AG04450 (cell line): ENCODE data around the gene FGF9. TPM values are rescaled to one million over a fixed set of nuclear protein-coding genes. Genes with fewer than 3 reads are reported as not detected.

ENCODE experiments used
- CTCF ChIA-PET: fragments of 300-600, 350-600 bp; formaldehyde crosslinking; extraction: SDS; loops from one replicate; lab custom pipeline; 2022; ENCODE audit warnings: antibody characterized with exemption, inconsistent platforms; lab: Charles Lee
- POLR2A ChIA-PET: fragments of 350-600 bp; formaldehyde crosslinking; extraction: SDS; loops from one replicate; lab custom pipeline; 2021; ENCODE audit warnings: antibody characterized with exemption, inconsistent platforms; lab: Yijun Ruan, JAX
- DNase-seq: peaks from one replicate; pipeline ENCODE4 v3.0.0-alpha.2; 2011; ENCODE audit warnings: low read depth, low spot score
- H3K27ac ChIP-seq: one replicate; pipeline ENCODE4 v1.5.1; 2012; ENCODE audit warnings: low read depth, low read length, control low read depth
- H3K27me3 ChIP-seq: one replicate; pipeline ENCODE4 v1.6.0; 2012; ENCODE audit warnings: low read length; ENCODE audit not compliant: control insufficient read depth, insufficient read depth
- H3K4me3 ChIP-seq: 2 replicates; pipeline ENCODE4 v1.5.1; 2011; ENCODE audit warnings: mild to moderate bottlenecking, low read depth, low read length, control low read depth
- H3K9me3 ChIP-seq: 2 replicates; pipeline ENCODE4 v1.5.1; 2012; ENCODE audit warnings: low read length; ENCODE audit not compliant: control insufficient read depth, insufficient read depth
- polyA plus RNA-seq: library from polyadenylated mRNA; depleted of rRNA; stranded (reverse); fragments of >200 nt; gene quantifications from 2 replicates; pipeline ENCODE4 v1.2.3, GENCODE V29; 2011
- TF ChIP-seq, protein P1 (sequence below): IDR thresholded peaks from 2 replicates; pipeline ENCODE4 v1.5.1; 2011; ENCODE audit warnings: low read depth, low read length, control low read depth, inconsistent platforms

The FGF9 gene
- polyA plus RNA-seq, 1 experiment: 0.26 TPM

DNA sequence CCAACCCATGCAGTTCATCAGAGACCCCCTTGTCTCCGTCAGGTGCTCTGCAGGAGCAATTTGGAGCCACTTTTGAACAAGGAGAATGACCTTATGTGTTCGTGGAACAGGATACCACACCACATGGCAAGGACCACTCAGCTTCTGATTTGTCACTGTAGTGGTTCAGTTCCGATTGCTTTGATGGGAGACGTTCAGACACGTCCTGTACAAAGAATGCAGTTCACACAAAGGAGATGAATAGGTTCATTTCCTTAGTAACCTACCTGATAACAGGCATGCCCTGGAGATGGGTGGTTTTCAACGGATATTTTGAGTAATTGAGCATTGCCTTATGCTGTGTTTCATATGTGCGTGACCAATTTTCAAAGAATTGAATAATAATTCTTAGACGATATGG lies 17.2 kb downstream of the FGF9 start:
- no peak for DNase-seq

DNA sequence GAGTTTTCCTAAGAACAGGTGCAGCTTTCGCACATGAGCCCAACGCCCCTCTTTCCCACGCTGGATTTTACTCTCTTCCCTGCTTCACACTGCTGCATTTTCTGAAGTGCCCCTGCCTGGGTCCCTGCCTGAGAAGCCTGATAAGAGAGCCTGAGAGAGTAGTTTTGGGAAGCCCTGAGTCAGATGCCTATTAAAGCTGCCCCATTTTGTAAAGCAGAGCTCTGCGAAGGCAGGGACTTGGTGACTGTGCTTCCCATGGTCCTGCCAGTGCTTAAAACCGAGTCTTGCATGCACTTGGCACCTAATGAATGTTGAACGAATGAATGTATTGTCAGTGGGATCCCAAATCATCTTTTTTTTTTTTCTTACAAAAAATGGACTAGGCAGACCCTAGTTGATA lies 18.2 kb downstream of the FGF9 start:
- TF ChIP-seq, protein P1, sequence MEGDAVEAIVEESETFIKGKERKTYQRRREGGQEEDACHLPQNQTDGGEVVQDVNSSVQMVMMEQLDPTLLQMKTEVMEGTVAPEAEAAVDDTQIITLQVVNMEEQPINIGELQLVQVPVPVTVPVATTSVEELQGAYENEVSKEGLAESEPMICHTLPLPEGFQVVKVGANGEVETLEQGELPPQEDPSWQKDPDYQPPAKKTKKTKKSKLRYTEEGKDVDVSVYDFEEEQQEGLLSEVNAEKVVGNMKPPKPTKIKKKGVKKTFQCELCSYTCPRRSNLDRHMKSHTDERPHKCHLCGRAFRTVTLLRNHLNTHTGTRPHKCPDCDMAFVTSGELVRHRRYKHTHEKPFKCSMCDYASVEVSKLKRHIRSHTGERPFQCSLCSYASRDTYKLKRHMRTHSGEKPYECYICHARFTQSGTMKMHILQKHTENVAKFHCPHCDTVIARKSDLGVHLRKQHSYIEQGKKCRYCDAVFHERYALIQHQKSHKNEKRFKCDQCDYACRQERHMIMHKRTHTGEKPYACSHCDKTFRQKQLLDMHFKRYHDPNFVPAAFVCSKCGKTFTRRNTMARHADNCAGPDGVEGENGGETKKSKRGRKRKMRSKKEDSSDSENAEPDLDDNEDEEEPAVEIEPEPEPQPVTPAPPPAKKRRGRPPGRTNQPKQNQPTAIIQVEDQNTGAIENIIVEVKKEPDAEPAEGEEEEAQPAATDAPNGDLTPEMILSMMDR: no peak
- Histone ChIP-seq H3K27ac (no peak overlapping the region), H3K9me3 (no peaks in the 10 kb centered on the region), H3K4me3 (no peak overlapping the region), H3K27me3 (peaks cover 13% of the 10 kb centered on the region)
- no peak for DNase-seq
- POLR2A ChIA-PET: no interaction called here
- CTCF ChIA-PET: no interaction called here

More for the DNA sequence above, 17.2 kb downstream of the FGF9 start:
- no peaks in the 10 kb centered on the region for H3K9me3 ChIP-seq
- peaks cover 10% of the 10 kb centered on the region for H3K27me3 ChIP-seq
- TF ChIP-seq, protein P1: no peak
- CTCF ChIA-PET: no interaction called here
- H3K4me3 ChIP-seq: no peak overlapping the region
- no peak overlapping the region for H3K27ac ChIP-seq
- POLR2A ChIA-PET: no interaction called here

- Histone ChIP-seq H3K27ac (no peak overlapping the region), H3K27me3 (peaks cover 13% of the 10 kb centered on the region), H3K4me3 (no peak overlapping the region), H3K9me3 (no peaks in the 10 kb centered on the region)
- TF ChIP-seq, protein P1: no peak
- ChIA-PET CTCF (no interaction called here), POLR2A (no interaction called here)
- DNase-seq: no peak
Measured at GRCh38 chr13:21690955-21691354, 20.1 kb downstream of the FGF9 start.

DNA sequence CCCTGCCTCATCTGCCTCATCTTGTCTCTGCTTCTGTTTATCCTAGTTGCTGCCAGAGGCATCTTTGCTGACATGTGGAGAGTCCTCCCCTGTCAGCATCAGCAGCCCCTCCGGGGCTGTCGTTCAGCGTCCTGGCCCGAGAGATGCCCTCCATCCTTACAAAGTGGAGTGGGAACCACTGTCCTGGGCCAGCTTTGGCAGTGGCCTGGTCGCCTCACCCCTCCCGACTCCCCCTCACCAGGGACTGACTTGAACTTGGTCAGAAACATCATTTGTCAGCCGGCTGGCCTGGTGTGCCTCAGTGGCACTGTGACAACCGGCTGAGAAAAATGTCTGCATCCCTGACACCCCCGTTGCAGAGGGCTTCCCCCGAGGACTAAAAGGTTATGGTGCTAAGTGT lies 20.6 kb downstream of the FGF9 start:
- ChIA-PET POLR2A (no interaction called here), CTCF (no interaction called here)
- no peak for DNase-seq
- TF ChIP-seq, protein P1: no peak
- no peaks in the 10 kb centered on the region for H3K9me3 ChIP-seq
- H3K27ac ChIP-seq: no peak overlapping the region
- no peak overlapping the region for H3K4me3 ChIP-seq
- H3K27me3 ChIP-seq: peaks cover 13% of the 10 kb centered on the region

- POLR2A ChIA-PET: no interaction called here
- CTCF ChIA-PET: interaction anchor here (0.7 kb wide), 1 partner anchor 598 kb away, joined by 6 read pairs; no protein-coding TSS in a partner anchor
Measured at GRCh38 chr13:21691928-21692327, 21.1 kb downstream of the FGF9 start.

More at GRCh38 chr13:21691928-21692327, 21.1 kb downstream of the FGF9 start:
- Histone ChIP-seq H3K4me3 (no peak overlapping the region), H3K27ac (no peak overlapping the region), H3K27me3 (peaks cover 13% of the 10 kb centered on the region), H3K9me3 (no peaks in the 10 kb centered on the region)
- TF ChIP-seq, protein P1: no peak
- DNase-seq: no peak
